ENCODE measurements around the gene ZNF337. TPM values are rescaled to one million over a fixed set of nuclear protein-coding genes. Genes with fewer than 3 reads are reported as not detected.

The ZNF337 gene
- total RNA-seq, 2 donors from 2014 or later, result 6.2 to 9.1 TPM

DNA sequence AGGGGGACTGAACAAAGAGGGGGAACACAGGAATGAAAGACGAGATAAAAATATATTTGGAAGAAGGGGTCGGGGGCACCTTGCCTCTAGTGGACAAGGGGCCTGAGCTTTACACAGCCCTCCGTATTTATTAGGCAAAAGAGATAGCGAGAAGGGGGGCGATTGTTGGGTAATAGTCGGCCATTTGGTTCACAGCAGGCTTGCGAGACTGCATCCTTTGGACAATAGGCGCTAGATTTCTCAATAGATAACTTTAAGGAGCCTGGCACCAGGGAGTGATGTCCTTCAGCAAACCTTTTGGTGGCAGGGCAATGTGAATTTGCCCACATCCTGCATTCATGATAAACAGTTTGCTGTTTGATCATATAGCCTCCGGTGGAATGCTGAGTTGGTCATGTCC lies 69.9 kb downstream of the ZNF337 start:
- Histone ChIP-seq H3K36me3 (no peaks in the 10 kb centered on the region), H3K27me3 (no peaks in the 10 kb centered on the region), H3K27ac (no peak overlapping the region), H3K4me3 (no peak overlapping the region), H3K4me1 (peaks cover 0 to 23% of the 10 kb centered on the region in 2 donors), H3K9me3 (no peaks in the 10 kb centered on the region)
- no peak for DNase-seq (ENCODE audit: low spot score)
- TF ChIP-seq, protein P1, sequence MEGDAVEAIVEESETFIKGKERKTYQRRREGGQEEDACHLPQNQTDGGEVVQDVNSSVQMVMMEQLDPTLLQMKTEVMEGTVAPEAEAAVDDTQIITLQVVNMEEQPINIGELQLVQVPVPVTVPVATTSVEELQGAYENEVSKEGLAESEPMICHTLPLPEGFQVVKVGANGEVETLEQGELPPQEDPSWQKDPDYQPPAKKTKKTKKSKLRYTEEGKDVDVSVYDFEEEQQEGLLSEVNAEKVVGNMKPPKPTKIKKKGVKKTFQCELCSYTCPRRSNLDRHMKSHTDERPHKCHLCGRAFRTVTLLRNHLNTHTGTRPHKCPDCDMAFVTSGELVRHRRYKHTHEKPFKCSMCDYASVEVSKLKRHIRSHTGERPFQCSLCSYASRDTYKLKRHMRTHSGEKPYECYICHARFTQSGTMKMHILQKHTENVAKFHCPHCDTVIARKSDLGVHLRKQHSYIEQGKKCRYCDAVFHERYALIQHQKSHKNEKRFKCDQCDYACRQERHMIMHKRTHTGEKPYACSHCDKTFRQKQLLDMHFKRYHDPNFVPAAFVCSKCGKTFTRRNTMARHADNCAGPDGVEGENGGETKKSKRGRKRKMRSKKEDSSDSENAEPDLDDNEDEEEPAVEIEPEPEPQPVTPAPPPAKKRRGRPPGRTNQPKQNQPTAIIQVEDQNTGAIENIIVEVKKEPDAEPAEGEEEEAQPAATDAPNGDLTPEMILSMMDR (IDR thresholded peaks at IDR 0.05), result no peak

DNA sequence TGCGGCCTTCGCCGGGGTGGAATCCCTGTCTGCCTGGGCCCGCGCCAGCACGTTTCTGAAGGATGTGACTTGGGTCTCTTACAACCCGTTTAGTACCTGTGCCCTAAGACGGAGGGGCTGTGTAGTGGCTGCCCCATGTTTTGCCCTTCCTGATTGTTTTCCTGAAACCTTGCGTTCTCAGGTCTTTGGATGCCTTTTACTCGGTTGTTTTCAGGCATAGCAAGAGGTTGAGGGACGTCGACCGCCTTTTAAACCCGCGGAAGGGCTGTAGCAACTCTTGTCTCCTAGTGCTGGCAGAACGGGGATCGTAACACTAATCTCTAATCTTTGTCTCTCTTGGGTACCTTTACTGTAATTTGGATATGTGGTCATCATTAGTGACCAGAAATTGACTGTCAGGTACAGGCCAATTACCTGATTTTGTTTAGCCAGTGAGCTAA lies 72.1 kb downstream of the ZNF337 start:
- no peaks in the 10 kb centered on the region for H3K36me3 ChIP-seq
- TF ChIP-seq, protein P1 (IDR thresholded peaks at IDR 0.05), result no peak
- peak; percentile 61 for DNase-seq (ENCODE audit: low spot score)

More for the DNA sequence above, 72.1 kb downstream of the ZNF337 start:
- peak overlapping the region; percentile 93 to 95 for H3K27ac ChIP-seq
- peaks cover 0 to 23% of the 10 kb centered on the region in 2 donors for H3K4me1 ChIP-seq
- H3K27me3 ChIP-seq, result no peaks in the 10 kb centered on the region
- H3K9me3 ChIP-seq, result no peaks in the 10 kb centered on the region
- H3K4me3 ChIP-seq, result peak overlapping the region; percentile 89 to 98

Other genes with a start within 250 kb of the ZNF337 start
- gene NINL, start 111.3 kb downstream of the ZNF337 start, total RNA-seq, result 1 to 10 TPM; 3.7 to 4.8 TPM
- gene NANP, start 72.8 kb downstream of the ZNF337 start, total RNA-seq, result 1 to 10 TPM; 4.1 to 5.1 TPM